ENCODE results near the gene DSE.

The DSE gene

DNA sequence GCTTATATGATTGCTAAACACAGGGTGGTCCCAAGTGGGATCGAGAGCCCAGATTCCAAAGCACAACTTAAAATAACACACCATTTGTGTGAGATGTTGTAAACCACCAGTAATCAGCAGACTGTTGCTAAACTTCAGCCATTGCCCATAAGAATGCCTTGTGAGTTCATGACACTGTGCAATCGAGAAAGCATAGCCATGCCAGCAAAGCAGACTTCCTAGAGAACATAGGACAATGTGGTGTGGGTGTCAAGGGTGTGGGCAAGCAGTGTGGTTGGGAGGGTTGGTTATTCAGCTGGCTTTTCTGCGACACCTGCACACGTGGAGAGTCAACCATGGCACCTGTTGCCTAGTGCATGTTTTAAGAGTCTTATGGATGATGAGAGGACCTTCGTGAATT lies 74.4 kb downstream of the DSE start:
- H3K4me3 ChIP-seq (ENCODE audit: low read depth in 1 of 2, low read length in 1 of 2), result no peak overlapping the region
- H3K36me3 ChIP-seq, result no peaks in the 10 kb centered on the region
- no peaks in the 10 kb centered on the region for H3K9me3 ChIP-seq
- H3K27me3 ChIP-seq, result no peaks in the 10 kb centered on the region
- peak overlapping the region; percentile 13 for H3K27ac ChIP-seq
- H3K4me1 ChIP-seq (ENCODE audit: control insufficient read depth in 1 of 2, insufficient read depth in 1 of 2, low read depth in 1 of 2, low read length in 1 of 2), result peaks cover 42 to 60% of the 10 kb centered on the region in 2 experiments
- TF ChIP-seq, protein P1, sequence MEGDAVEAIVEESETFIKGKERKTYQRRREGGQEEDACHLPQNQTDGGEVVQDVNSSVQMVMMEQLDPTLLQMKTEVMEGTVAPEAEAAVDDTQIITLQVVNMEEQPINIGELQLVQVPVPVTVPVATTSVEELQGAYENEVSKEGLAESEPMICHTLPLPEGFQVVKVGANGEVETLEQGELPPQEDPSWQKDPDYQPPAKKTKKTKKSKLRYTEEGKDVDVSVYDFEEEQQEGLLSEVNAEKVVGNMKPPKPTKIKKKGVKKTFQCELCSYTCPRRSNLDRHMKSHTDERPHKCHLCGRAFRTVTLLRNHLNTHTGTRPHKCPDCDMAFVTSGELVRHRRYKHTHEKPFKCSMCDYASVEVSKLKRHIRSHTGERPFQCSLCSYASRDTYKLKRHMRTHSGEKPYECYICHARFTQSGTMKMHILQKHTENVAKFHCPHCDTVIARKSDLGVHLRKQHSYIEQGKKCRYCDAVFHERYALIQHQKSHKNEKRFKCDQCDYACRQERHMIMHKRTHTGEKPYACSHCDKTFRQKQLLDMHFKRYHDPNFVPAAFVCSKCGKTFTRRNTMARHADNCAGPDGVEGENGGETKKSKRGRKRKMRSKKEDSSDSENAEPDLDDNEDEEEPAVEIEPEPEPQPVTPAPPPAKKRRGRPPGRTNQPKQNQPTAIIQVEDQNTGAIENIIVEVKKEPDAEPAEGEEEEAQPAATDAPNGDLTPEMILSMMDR (IDR thresholded peaks at IDR 0.05), result no peak

DNA sequence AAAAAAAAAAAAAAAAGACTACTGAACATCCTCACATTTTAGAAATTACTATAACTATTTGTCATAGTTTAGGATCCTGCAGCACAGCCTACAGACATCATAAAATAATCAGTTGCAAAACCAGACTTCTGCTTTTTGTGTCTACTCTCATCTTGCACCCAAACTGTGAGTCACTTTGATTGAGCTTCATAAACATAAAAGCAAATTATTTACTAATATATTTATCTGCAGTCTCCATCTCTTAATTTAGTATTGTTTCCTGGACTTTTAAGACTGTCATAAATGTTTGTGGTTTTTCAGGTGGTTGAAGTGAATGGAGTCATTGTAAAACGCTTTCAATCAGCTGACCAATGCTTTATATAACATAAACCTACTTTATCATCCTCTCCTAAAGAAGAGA lies 75.7 kb downstream of the DSE start:
- H3K4me1 ChIP-seq (ENCODE audit: control insufficient read depth in 1 of 2, insufficient read depth in 1 of 2, low read depth in 1 of 2, low read length in 1 of 2), result peaks cover 55 to 73% of the 10 kb centered on the region in 2 experiments
- H3K27me3 ChIP-seq, result no peaks in the 10 kb centered on the region
- H3K9me3 ChIP-seq, result no peaks in the 10 kb centered on the region
- no peak overlapping the region for H3K4me3 ChIP-seq (ENCODE audit: low read depth in 1 of 2, low read length in 1 of 2)
- no peaks in the 10 kb centered on the region for H3K36me3 ChIP-seq
- TF ChIP-seq, protein P1 (IDR thresholded peaks at IDR 0.05), result no peak
- peak overlapping the region; percentile 79 for H3K27ac ChIP-seq

DNA sequence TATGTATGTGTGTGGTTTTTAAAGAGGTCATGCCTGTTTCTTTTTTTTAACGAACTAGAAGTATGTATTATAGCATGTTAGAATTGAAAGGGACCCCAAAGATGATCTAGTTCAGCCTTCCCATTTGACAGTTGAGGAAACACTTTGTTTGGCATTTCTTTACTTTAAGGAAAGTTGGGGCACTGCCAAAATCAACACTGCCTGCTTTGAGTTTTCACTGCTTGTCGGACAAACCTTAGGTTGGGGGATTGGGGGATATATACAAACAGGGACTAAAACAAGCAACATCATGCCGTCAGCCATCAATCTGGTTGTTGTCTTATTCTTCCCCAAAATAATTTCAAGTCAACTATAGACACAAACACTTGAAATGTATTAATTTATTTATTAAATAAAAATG lies 76.3 kb downstream of the DSE start:
- Histone ChIP-seq H3K27ac (peak overlapping the region; percentile 79), H3K4me3 (ENCODE audit: low read depth in 1 of 2, low read length in 1 of 2) (peak overlapping the region in 1 of 2 experiments; percentile 20), H3K36me3 (no peaks in the 10 kb centered on the region), H3K4me1 (ENCODE audit: control insufficient read depth in 1 of 2, insufficient read depth in 1 of 2, low read depth in 1 of 2, low read length in 1 of 2) (peaks cover 62 to 80% of the 10 kb centered on the region in 2 experiments), H3K9me3 (no peaks in the 10 kb centered on the region), H3K27me3 (no peaks in the 10 kb centered on the region)
- TF ChIP-seq, protein P1 (IDR thresholded peaks at IDR 0.05), result no peak

DNA sequence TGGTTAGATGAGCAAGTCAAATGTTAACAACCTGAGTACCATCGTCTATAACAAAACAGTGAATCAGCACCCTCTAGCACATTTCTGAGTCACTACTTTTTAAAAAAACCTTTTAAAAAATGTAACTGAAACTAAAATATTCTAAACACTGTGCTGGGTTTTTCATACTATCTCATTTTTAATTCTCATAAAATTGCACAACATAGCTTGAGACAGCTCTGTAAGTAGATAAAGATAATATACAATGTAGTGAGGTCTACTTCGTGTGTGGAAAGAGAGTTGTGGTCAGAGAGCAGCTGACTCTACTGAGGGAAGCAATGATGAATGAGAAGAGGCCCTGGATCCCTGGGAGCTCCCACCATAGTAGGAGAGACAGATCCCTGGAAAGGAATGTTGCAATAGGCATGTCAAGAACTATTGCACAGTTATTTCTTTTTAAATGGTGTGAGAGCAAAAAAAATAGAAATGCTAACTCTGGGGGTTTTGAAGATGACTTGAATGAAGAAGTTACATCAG lies 76.8 kb downstream of the DSE start:
- TF ChIP-seq, protein P1 (IDR thresholded peaks at IDR 0.05), result no peak
- Histone ChIP-seq H3K36me3 (no peaks in the 10 kb centered on the region), H3K27ac (peak overlapping the region; percentile 79), H3K4me3 (ENCODE audit: low read depth in 1 of 2, low read length in 1 of 2) (peak overlapping the region in 1 of 2 experiments; percentile 20), H3K9me3 (no peaks in the 10 kb centered on the region), H3K27me3 (no peaks in the 10 kb centered on the region), H3K4me1 (ENCODE audit: control insufficient read depth in 1 of 2, insufficient read depth in 1 of 2, low read depth in 1 of 2, low read length in 1 of 2) (peaks cover 65 to 84% of the 10 kb centered on the region in 2 experiments)

DNA sequence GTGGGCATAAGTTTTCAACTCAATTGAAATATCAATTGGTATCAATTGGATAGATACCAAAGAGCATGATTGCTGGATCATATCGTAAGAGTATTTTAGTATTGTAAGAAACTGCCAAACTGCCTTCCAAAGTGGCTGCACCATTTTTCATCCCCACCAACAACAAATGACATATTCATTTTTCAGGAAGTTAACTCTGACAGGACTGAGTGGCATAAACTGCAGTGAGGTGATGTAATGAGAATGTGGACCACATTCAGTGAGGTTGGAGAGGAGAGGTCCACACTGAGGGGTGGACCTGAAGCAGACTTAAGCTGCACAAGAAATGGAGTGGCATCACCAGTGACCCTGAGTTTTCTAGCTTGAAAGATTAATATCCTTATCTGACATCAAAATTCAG lies 78.8 kb downstream of the DSE start:
- Histone ChIP-seq H3K27ac (peak overlapping the region; percentile 87), H3K9me3 (no peaks in the 10 kb centered on the region), H3K4me3 (ENCODE audit: low read depth in 1 of 2, low read length in 1 of 2) (no peak overlapping the region), H3K27me3 (no peaks in the 10 kb centered on the region), H3K4me1 (ENCODE audit: control insufficient read depth in 1 of 2, insufficient read depth in 1 of 2, low read depth in 1 of 2, low read length in 1 of 2) (peaks cover 65 to 77% of the 10 kb centered on the region in 2 experiments), H3K36me3 (no peaks in the 10 kb centered on the region)
- TF ChIP-seq, protein P1 (IDR thresholded peaks at IDR 0.05), result no peak
